HG02973 (cell line): ENCODE measurements around the gene PNPLA6.

Experiments
- ATAC-seq: cut with Tn5 transposase; IDR thresholded peaks from one replicate; pipeline ENCODE4 v1.9.1; 2021; ENCODE audit warnings: moderate library complexity; ENCODE audit not compliant: unreplicated experiment

PNPLA6 gene

GRCh38 chr19:7535047-7535997 is at the start of gene PNPLA6:
TSS of gene PNPLA6 (plus strand) at chr19:7535717. CDS start at chr19:7535789, 72 bp downstream.
- peak; percentile 49 for ATAC-seq

- ATAC-seq, result no peak
These were observed 48.6 kb upstream of the PNPLA6 start for GRCh38 chr19:7486923-7487322.

GRCh38 chr19:7488736-7489353 is 46.7 kb upstream of the PNPLA6 start, which contains the start of gene PEX11G:
TSS of gene PEX11G (minus strand) at chr19:7489035. CDS start at chr19:7489010, 25 bp downstream.
- peak; percentile 62 for ATAC-seq

GRCh38 chr19:7489609-7490044 is 45.9 kb upstream of the PNPLA6 start:
- no peak for ATAC-seq

GRCh38 chr19:7492142-7492541 is 43.4 kb upstream of the PNPLA6 start:
- ATAC-seq, result no peak

- ATAC-seq, result no peak
These were observed 43.0 kb upstream of the PNPLA6 start for GRCh38 chr19:7492558-7492957.

- no peak for ATAC-seq
These were observed 41.0 kb upstream of the PNPLA6 start for GRCh38 chr19:7494416-7495098.

- ATAC-seq, result no peak
These were observed 38.2 kb upstream of the PNPLA6 start for GRCh38 chr19:7497292-7497691.

GRCh38 chr19:7500811-7501450 is 34.6 kb upstream of the PNPLA6 start:
- ATAC-seq, result no peak

- no peak for ATAC-seq
These were observed 33.0 kb upstream of the PNPLA6 start for GRCh38 chr19:7502552-7502951.

- ATAC-seq, result no peak
These were observed 30.8 kb upstream of the PNPLA6 start for GRCh38 chr19:7504684-7505083.

- no peak for ATAC-seq
These were observed 30.2 kb upstream of the PNPLA6 start for GRCh38 chr19:7505288-7505681.

- no peak for ATAC-seq
These were observed 29.7 kb upstream of the PNPLA6 start for GRCh38 chr19:7505682-7506384.

- no peak for ATAC-seq
These were observed 28.9 kb upstream of the PNPLA6 start for GRCh38 chr19:7506385-7507328.

- ATAC-seq, result no peak
These were observed 27.6 kb upstream of the PNPLA6 start for GRCh38 chr19:7507884-7508283.

GRCh38 chr19:7509625-7510024 is 25.9 kb upstream of the PNPLA6 start:
- ATAC-seq, result no peak

GRCh38 chr19:7512400-7512851 is 23.1 kb upstream of the PNPLA6 start:
- no peak for ATAC-seq

GRCh38 chr19:7513809-7514642 is 21.5 kb upstream of the PNPLA6 start:
- ATAC-seq, result no peak
